ENCODE measurements around the gene MTG1. TPM values are rescaled to one million over a fixed set of nuclear protein-coding genes. Genes with fewer than 3 reads are reported as not detected.

MTG1 gene
- total and polyA plus RNA-seq, 2 experiments from 2014 or later = 45.7 to 68.6 TPM

DNA sequence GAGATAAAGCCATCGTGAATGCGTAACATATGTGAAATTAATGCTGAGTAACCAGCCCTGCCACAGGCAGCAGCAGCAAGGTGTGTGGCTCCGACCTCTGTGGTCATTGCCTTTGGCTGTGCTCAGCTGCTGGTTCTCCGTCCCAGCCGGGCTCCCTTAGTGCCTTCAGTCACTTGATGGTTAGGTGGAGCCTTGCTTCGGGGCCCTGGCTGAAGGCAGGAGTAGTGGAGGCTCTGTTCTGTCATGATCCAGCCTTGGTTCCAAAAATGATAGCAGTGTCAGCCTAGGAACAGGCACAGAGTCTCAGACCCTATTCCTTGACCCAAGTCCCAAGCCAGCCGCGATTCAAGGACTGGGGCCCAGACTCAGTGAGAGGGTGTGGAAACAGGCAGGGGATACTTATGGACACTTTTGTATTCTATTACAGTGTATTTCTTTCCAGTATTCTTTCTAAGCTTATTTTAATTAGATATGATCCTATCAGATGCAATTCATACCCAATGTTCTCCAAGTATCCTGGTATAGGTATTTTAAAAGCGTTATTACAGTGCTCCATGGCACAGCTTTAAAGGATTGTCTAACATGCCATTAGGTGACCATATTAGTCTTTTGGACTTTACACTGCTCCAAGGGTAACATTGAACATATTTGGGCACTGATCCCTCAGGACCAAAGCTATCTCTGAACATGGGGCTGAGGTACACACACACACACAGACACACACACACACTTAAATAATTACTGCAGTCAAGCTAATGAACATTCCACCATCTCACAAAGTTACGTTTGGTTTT lies 68.8 kb downstream of the MTG1 start:
- Histone ChIP-seq H3K36me3 (ENCODE audit: insufficient read depth) (no peaks in the 10 kb centered on the region), H3K27ac (ENCODE audit: low read depth) (no peak overlapping the region), H2AFZ (no peak overlapping the region), H3K79me2 (replicated peaks; ENCODE audit: insufficient read depth) (no peaks in the 10 kb centered on the region), H3K27me3 (ENCODE audit: insufficient read depth) (peaks cover 23% of the 10 kb centered on the region), H3F3A (replicated peaks; ENCODE audit: low read depth) (no peaks in the 10 kb centered on the region), H3K4me2 (no peak overlapping the region), H3K4me3 (no peak overlapping the region), H3K4me1 (ENCODE audit: insufficient read depth) (no peaks in the 10 kb centered on the region), H4K20me1 (replicated peaks; ENCODE audit: insufficient read depth) (no peaks in the 10 kb centered on the region), H3K9me2 (ENCODE audit: insufficient read depth) (no peaks in the 10 kb centered on the region)
- no peak for DNase-seq (ENCODE audit: low spot score)
- Mint-ChIP-seq H3K27me3 (ENCODE audit: insufficient read depth, low read depth, poor library complexity) (peaks cover 41% of the 10 kb centered on the region), H3K27ac (no peak overlapping the region), H3K9me3 (peaks cover 57% of the 10 kb centered on the region), H3K4me3 (no peak overlapping the region), H3K4me1 (no peaks in the 10 kb centered on the region), H3K36me3 (ENCODE audit: low read depth) (peaks cover 12% of the 10 kb centered on the region; the same call in 1 of the 3 replicates)
- TF ChIP-seq ETS1 (IDR thresholded peaks at IDR 0.05) = no peak
- TF ChIP-seq ZNF331 (CRISPR knock-in tag; IDR thresholded peaks at IDR 0.05; ENCODE audit: low read depth) = peak; percentile 48
- no peak for TF ChIP-seq EZH2 (IDR thresholded peaks at IDR 0.05; ENCODE audit: low read depth, unreplicated experiment)
- ATAC-seq = no peak

DNA sequence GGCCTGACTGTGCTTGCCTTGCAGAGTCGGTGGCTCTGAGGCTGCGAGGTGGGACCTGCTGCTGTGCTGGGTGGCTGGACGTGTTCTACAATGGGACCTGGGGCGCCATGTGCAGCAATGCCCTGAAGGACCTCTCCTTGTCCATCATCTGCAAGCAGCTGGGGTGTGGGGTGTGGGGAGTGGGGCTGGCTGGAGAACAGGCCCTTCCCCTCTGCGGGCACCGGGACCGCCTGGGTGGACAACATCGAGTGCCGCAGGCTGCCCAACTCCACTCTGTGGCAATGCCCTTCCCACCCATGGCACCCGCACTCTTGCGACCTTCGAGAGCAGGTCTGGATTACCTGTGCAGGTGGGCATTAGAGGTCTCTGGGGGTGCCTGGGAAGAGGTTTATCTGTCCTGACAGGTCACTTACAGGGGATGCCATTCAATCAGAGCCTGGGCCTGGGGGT lies 70.7 kb downstream of the MTG1 start:
- DNase-seq (ENCODE audit: low spot score) (no peak), ATAC-seq (no peak)
- no peaks in the 10 kb centered on the region for H3K4me1 Mint-ChIP-seq
- peaks cover 36% of the 10 kb centered on the region for H3K27me3 Mint-ChIP-seq (ENCODE audit: insufficient read depth, low read depth, poor library complexity)
- H3K4me2 ChIP-seq = no peak overlapping the region; the same call in 1 of the 2 replicates
- H3F3A ChIP-seq (replicated peaks; ENCODE audit: low read depth) = no peaks in the 10 kb centered on the region
- H3K36me3 Mint-ChIP-seq (ENCODE audit: low read depth) = peaks cover 19% of the 10 kb centered on the region; the same call in 2 of the 3 replicates
- no peaks in the 10 kb centered on the region for H3K9me2 ChIP-seq (ENCODE audit: insufficient read depth)
- no peaks in the 10 kb centered on the region for H3K4me1 ChIP-seq (ENCODE audit: insufficient read depth)
- H4K20me1 ChIP-seq (replicated peaks; ENCODE audit: insufficient read depth) = no peaks in the 10 kb centered on the region
- H3K27ac Mint-ChIP-seq = no peak overlapping the region
- H3K79me2 ChIP-seq (replicated peaks; ENCODE audit: insufficient read depth) = no peaks in the 10 kb centered on the region
- no peak overlapping the region for H3K4me3 ChIP-seq
- no peaks in the 10 kb centered on the region for H3K36me3 ChIP-seq (ENCODE audit: insufficient read depth)
- H2AFZ ChIP-seq = no peak overlapping the region
- peaks cover 23% of the 10 kb centered on the region for H3K27me3 ChIP-seq (ENCODE audit: insufficient read depth)
- no peak overlapping the region for H3K4me3 Mint-ChIP-seq
- H3K9me3 Mint-ChIP-seq = peaks cover 66% of the 10 kb centered on the region
- no peak overlapping the region for H3K27ac ChIP-seq (ENCODE audit: low read depth)
- TF ChIP-seq CREB1 (CRISPR knock-in tag; IDR thresholded peaks at IDR 0.05; ENCODE audit: low read depth) (no peak), EZH2 (IDR thresholded peaks at IDR 0.05; ENCODE audit: low read depth, unreplicated experiment) (no peak), ETS1 (IDR thresholded peaks at IDR 0.05) (no peak), EZH2phosphoT487 (IDR thresholded peaks at IDR 0.05; ENCODE audit: unreplicated experiment) (no peak), ZNF114 (CRISPR knock-in tag; IDR thresholded peaks at IDR 0.05) (no peak), CTCF (conservative IDR thresholded peaks at IDR 0.05; ENCODE audit: low read depth in 2 of 2) (no peak), JUNB (IDR thresholded peaks at IDR 0.05; ENCODE audit: unreplicated experiment) (no peak), STAT1 (IDR thresholded peaks at IDR 0.05; ENCODE audit: unreplicated experiment) (no peak), ZNF331 (CRISPR knock-in tag; IDR thresholded peaks at IDR 0.05; ENCODE audit: low read depth) (no peak), POLR2AphosphoS5 (IDR thresholded peaks at IDR 0.05; ENCODE audit: low read depth) (no peak)
- TF ChIP-seq, protein P1, sequence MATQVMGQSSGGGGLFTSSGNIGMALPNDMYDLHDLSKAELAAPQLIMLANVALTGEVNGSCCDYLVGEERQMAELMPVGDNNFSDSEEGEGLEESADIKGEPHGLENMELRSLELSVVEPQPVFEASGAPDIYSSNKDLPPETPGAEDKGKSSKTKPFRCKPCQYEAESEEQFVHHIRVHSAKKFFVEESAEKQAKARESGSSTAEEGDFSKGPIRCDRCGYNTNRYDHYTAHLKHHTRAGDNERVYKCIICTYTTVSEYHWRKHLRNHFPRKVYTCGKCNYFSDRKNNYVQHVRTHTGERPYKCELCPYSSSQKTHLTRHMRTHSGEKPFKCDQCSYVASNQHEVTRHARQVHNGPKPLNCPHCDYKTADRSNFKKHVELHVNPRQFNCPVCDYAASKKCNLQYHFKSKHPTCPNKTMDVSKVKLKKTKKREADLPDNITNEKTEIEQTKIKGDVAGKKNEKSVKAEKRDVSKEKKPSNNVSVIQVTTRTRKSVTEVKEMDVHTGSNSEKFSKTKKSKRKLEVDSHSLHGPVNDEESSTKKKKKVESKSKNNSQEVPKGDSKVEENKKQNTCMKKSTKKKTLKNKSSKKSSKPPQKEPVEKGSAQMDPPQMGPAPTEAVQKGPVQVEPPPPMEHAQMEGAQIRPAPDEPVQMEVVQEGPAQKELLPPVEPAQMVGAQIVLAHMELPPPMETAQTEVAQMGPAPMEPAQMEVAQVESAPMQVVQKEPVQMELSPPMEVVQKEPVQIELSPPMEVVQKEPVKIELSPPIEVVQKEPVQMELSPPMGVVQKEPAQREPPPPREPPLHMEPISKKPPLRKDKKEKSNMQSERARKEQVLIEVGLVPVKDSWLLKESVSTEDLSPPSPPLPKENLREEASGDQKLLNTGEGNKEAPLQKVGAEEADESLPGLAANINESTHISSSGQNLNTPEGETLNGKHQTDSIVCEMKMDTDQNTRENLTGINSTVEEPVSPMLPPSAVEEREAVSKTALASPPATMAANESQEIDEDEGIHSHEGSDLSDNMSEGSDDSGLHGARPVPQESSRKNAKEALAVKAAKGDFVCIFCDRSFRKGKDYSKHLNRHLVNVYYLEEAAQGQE (IDR thresholded peaks at IDR 0.05; ENCODE audit: unreplicated experiment) = no peak
